ENCODE measurements around the gene TIMM29.

DNA sequence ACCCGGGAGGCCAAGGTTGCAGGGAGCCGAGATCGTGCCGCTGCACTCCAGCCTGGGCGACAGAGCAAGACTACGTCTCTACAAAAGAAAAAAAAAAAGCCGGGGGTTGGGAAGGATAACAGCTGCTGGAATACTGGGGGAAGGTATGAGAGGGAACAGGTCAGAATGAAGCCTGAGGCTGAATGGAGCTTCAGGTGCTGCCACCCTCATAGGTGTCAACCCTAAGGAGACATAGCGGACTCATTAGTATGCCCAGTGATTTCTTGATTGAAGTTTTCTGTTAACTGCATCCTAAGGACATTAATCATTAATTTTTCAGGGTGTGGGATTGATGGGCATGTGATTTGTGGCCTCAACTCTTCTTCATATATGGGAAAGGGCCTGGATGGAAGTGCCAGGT lies 38.2 kb downstream of the TIMM29 start:
- TF ChIP-seq POLR2AphosphoS5 (IDR thresholded peaks at IDR 0.05) (no peak), EZH2 (IDR thresholded peaks at IDR 0.05; ENCODE audit: borderline replicate concordance, insufficient read depth, low read length, poor library complexity, severe bottlenecking) (no peak), SMC3 (conservative IDR thresholded peaks at IDR 0.05; ENCODE audit: poor library complexity) (no peak), EP300 (conservative IDR thresholded peaks at IDR 0.05; ENCODE audit: poor library complexity, severe bottlenecking) (no peak)
- TF ChIP-seq, protein P1, sequence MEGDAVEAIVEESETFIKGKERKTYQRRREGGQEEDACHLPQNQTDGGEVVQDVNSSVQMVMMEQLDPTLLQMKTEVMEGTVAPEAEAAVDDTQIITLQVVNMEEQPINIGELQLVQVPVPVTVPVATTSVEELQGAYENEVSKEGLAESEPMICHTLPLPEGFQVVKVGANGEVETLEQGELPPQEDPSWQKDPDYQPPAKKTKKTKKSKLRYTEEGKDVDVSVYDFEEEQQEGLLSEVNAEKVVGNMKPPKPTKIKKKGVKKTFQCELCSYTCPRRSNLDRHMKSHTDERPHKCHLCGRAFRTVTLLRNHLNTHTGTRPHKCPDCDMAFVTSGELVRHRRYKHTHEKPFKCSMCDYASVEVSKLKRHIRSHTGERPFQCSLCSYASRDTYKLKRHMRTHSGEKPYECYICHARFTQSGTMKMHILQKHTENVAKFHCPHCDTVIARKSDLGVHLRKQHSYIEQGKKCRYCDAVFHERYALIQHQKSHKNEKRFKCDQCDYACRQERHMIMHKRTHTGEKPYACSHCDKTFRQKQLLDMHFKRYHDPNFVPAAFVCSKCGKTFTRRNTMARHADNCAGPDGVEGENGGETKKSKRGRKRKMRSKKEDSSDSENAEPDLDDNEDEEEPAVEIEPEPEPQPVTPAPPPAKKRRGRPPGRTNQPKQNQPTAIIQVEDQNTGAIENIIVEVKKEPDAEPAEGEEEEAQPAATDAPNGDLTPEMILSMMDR (IDR thresholded peaks at IDR 0.05; ENCODE audit: poor library complexity, severe bottlenecking) = no peak

Data from neural cell (in vitro differentiated cells).